ENCODE data around the gene GP1BB.

The GP1BB gene

DNA sequence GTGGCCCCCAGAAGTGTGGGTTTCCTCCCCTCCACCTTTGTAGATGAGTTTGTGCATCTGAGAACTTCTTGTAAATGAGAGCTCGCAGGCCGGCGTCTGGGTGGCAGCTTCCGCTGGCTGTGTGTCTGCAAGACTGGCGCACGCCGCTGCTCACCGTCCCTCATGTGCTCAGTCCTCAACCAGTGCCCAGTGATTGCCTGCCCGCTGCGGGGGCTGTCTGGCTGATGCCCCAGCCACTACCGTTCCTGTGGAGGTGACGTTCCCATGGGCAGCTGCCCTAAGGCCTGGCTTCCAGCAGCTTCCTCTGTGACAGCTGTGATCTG, 46.0 kb downstream of the GP1BB start:
- DNase-seq: no peak

DNA sequence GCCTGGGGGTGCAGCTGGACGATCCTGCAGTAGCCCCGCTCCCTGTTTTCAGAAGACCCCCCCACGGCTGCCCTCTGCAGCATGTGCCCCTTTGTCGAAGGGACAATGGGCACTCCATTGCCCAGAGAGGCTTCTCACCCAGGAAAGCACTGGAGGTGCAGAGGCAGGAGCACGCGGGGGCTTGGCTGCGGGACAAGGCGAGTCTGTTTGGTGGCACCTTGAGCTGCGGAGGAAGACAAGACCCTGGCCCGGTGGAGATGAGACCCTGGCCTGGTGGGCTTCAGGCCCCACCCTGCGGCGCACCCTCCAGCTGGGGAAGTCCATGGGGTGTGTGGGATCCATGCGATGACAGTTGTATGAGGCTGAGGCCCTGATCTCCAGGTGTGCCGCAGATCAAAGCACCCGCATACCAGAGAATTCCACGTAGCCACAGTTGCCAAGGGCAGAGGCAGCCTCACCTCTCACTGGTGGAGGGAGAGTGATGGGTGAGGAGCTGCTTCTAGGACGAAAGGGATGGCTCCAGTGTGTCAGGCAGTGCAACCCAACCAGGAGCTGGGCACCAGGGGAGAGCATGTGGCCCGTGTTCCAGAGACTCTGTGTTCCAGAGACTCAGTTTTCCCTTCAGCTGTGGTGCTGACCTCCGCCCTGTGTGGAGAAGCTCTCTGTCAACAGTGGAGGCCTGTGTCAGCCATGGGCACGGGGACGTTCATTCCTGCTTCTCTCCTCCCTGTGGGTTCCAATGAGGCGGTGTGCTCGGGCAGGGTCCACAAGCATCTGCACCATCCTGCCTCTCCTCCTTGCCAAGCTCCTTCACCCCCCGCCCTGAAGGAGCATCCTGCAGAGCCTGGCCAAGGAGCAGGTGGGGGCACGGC, 47.2 kb downstream of the GP1BB start:
- DNase-seq: no peak

DNA sequence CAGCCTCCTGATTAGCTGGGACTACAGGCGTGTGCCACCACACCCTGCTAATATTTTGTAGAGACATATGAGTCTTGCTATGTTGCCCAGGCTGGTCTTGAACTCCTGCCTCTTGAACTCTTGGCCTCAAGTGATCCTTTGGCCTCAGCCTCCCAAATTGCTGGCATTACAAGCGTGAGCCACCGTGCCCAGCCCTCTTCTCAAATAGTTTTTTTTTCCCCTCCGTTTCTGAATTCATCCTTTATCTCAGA, 49.0 kb downstream of the GP1BB start:
- DNase-seq: no peak

DNA sequence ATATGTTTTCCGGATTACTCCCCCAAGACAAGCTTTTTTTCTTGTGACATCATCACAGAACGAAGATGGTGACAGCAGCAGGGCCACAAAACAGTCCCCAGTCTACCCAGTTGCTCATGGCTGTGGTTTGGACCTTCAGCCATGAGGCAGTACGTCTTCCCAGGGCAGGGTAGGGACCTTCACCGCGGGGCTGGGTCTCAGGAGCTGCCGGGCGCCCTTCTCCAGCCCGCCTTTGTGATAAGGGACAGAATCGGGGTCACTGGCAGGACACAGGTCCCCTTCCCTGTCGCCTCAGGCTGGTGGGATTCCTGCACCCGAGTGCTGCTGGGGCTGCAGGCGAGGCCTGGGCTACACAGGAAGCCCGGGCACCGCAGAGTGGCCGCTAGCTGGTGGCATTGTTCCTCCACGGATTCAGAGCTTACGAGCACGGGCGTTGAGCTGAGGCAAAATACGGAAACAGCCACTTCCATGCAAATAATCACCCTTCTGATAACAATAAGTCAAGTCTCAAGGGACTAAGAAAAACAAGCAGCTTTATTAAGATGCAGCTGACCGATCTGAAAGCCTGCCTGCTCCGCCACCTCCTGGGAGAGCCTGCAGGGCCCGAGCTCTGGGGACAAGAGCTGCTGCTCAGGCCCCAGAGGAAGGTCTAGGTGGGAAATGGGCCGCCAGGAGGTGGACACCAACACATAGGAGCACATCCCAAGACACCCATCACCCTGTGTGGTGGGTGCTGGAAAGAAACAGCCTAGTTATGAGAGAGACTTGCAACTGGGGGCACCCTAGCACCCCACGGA, 49.5 kb downstream of the GP1BB start:
- DNase-seq: no peak

DNA sequence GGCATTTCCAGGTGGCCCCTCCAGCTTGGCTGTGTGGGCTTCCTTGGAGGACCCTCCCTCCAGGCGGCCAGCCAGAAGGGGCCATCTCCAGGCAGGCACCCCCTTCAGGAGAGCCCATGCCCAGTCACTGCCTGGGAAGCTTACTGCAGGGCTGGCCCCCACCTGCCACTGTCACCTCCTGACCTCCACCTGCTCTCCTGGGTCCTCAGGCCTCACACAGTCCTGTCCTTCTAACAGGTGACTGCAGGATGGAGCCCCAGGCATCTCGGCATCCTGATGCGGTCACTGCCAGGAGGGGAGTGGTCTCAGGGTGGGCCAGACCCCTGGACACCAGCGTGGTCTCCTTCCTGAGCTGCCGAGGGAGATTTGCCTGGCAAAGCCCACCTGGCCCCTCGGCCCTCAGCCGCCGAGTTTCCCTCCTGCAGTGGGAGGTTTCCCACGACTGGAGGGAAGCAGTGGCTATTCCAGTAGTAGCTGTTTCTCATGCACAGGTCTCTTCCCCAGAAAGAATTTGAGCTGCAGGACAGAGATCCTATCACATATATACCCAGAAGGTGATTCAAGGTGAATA, 50.2 kb downstream of the GP1BB start:
- no peak for DNase-seq
